Measurements from ENCODE around the gene FYCO1. TPM values are rescaled to one million over a fixed set of nuclear protein-coding genes. Genes with fewer than 3 reads are reported as not detected.
"Not testable (repeated sequence)": the region's sequence is repeated elsewhere in the genome, so short reads cannot be mapped to it uniquely, and the experiment has no call there.

The FYCO1 gene
- total RNA-seq, result 24.7 and 25.2 TPM in 2 replicates

DNA sequence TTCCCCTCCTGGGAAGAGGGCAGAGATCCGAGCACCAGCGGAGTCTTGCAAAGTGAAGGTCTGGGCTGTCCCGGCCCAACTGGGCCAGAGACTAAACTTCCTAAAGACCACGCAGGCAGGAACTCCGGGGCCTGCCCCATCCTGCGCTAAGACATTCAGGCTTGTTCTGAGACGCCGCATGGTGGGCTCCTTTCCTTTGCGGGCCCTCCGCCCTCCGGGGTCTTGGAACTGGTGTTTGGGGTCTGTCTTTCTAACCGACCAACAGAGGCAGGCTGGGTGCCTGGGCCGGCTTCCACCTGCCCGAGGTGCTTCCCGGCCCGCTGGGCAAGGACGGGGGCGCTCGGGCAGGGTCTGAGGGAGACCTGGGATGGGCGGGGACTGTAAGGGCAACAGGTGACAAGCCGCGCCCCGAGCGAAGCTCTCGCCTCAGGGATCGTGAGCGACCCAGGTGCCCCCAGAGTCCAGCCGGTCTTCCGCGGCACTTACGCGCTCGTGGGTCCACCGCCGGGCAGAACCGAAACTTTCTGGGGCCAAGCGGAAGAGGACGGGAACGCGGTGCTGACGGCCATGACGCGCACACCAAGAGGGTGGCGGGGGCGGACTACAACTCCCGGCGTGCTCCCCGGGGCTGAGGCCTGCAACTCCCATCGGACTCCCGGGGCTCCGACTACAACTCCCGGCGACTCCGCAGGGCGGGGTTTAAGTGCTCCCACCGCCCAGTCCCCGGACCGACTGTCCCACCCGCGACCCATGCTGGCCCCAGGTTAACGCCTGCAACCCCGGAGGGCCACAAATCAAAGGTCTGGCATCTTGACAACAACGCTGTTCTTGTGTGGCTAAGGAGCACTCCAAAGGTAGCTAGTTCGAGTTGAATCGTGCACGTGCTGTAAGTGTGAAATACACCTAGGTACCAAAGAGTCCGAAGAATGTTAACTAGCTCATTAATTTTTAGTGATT lies at the start of gene FYCO1:
Gene FYCO1 (minus strand): TSS at position 589 of the 957 bp plus-strand sequence. CDS start 10,914 bp downstream, outside the sequence.
- intact Hi-C loops (cut with micrococcal nuclease), result loop anchor here (1.0 to 10.0 kb wide), 8 partner anchors 15 to 375 kb away; partner anchors contain the start of genes CCR5, CXCR6, LZTFL1 and SACM1L

DNA sequence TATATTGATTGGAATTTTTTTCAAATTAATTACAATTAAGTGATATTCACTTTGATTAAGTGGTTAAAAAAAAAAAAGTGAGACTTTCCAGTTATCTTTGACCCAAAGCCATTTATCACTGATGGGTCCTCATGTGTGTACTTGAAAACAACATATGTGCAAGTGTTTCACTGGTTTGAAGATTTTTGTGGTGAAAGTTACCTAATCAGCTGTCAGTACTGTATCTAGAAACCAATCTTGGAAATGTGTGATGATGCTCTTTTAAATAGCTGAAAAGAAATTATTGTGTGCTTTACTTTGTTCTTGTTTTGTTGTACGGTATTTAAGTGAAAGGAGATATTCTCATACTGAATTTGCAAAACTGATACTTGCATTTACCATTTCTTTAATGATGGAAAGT lies 43.3 kb upstream of the FYCO1 start:
- intact Hi-C loops (cut with micrococcal nuclease), result no loop called here

DNA sequence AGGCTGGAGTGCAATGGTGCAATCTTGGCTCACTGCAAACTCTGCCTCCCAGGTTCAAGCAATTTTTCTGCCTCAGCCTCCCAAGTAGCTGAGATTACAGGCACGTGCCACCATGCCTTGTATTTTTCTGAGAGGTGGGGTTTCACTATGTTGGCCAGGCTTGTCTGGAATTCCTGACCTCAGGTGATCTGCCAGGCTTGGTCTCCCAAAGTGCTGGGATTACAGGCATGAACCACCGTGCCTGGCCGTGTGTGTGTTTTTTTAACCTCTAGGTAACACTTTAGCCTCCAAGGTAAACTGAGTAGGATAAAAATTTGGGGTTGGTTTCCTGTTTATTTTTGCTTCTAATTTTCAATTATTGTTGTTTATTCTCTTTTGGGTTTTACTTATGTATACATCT lies 42.4 kb upstream of the FYCO1 start:
- intact Hi-C loops (cut with micrococcal nuclease), result not testable (repeated sequence)

- intact Hi-C loops (cut with micrococcal nuclease), result no loop called here
Measured at GRCh38 chr3:46036191-46036590, 40.6 kb upstream of the FYCO1 start.

GRCh38 chr3:46031747-46032146 lies 36.1 kb upstream of the FYCO1 start:
- intact Hi-C loops (cut with micrococcal nuclease), result no loop called here

GRCh38 chr3:46031269-46031668 lies 35.6 kb upstream of the FYCO1 start:
- intact Hi-C loops (cut with micrococcal nuclease), result no loop called here

DNA sequence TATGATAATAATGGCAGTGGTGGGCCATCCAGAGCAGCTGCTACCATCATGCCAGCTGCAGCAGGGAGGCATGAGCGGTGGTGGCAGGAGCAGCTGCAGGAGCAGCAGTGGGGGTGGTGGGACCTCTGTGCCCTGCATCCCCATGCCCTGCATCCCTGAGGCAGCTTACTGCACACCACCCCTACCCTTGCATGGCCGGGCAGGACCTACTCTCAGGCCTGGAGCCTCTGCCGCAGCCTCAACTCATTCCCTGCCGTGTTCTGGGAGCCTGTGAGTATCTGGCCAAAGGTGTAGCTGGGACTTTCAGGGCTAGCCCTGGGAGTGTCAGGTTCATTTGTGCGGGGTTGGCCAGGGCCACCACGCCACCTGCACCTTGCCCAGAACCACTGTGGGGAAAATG lies 35.0 kb upstream of the FYCO1 start:
- intact Hi-C loops (cut with micrococcal nuclease), result no loop called here

DNA sequence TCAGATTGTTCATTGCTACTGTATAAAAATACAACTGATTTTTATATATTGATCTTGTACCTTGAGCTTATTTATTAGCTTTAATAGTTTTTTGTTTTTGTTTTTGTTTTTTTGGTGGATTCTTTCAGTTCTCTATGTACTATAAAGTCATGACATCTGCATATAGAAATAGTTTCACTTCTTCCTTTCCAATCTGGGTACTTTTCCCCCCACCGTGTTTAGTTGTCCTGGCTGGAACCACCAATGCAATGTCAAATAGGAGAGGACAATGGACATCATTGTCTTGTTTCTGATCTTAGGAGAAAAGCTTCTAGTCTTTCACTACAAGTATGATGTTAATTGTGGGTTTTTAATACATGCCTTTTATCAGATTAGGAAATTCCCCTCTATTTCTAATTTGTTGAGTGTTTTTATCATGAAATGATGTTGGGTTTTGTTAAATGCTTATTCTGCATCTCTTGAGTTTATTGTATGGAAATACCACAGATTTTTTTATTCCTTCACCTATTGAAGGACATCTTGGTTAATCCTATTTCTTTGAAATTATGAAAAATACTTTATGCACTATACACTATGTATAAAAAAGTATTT lies 34.4 kb upstream of the FYCO1 start:
- intact Hi-C loops (cut with micrococcal nuclease), result no loop called here

- intact Hi-C loops (cut with micrococcal nuclease), result no loop called here
Measured at GRCh38 chr3:46027736-46028397, 32.2 kb upstream of the FYCO1 start.

- intact Hi-C loops (cut with micrococcal nuclease), result no loop called here
Measured at GRCh38 chr3:46027021-46027705, 31.5 kb upstream of the FYCO1 start, which contains the start of gene XCR1. Gene XCR1 (minus strand): TSS chr3:46027483. CDS start chr3:46021947, 5,536 bp downstream.

DNA sequence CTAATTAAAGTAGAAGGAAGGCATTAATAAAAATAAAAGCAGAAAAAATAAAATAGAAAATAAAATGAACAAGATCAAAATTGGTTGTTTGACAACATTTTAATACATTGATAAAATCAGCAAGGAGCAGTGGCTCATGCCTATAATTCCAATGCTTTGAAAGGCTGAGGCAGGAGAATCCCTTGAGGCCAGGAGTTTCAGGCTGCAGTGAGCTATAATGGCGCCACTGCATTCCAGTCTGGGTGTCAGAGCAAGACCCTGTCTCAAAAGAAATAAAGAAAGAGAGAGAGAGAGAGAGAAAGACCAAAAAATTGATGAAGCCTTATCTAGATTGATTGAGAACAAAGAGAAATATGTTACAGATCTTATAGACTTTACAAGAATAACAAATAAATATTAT lies 29.5 kb upstream of the FYCO1 start:
- intact Hi-C loops (cut with micrococcal nuclease), result no loop called here

GRCh38 chr3:46024131-46024530 lies 28.5 kb upstream of the FYCO1 start:
- intact Hi-C loops (cut with micrococcal nuclease), result no loop called here

GRCh38 chr3:46022909-46023785 lies 27.5 kb upstream of the FYCO1 start:
- intact Hi-C loops (cut with micrococcal nuclease), result no loop called here

GRCh38 chr3:46021516-46021915 lies 25.9 kb upstream of the FYCO1 start:
- intact Hi-C loops (cut with micrococcal nuclease), result no loop called here

GRCh38 chr3:46020766-46021510 lies 25.3 kb upstream of the FYCO1 start:
- intact Hi-C loops (cut with micrococcal nuclease), result no loop called here

GRCh38 chr3:46019707-46020106 lies 24.1 kb upstream of the FYCO1 start:
- intact Hi-C loops (cut with micrococcal nuclease), result no loop called here

GRCh38 chr3:46017720-46018119 lies 22.1 kb upstream of the FYCO1 start:
- intact Hi-C loops (cut with micrococcal nuclease), result no loop called here

- intact Hi-C loops (cut with micrococcal nuclease), result no loop called here
Measured at GRCh38 chr3:46013316-46014094, 17.9 kb upstream of the FYCO1 start.

GRCh38 chr3:46012246-46012645 lies 16.6 kb upstream of the FYCO1 start:
- intact Hi-C loops (cut with micrococcal nuclease), result no loop called here

Measured in T-helper 1 cell treated with Interleukin-12 subunit alpha and Interleukin-12 subunit beta and Interleukin-4 antibody, amounts not matched to agents 30 ng/mL and 1 ng/mL, for 36 hours (primary cell).